B cell (primary cell): ENCODE data around the gene NECAB2. TPM values are rescaled to one million over a fixed set of nuclear protein-coding genes. Genes with fewer than 3 reads are reported as not detected.

Experiments
- ATAC-seq: fragments of 200-7000 bp; cut with Tn5 transposase; one replicate; pipeline ENCODE4 v1.10.0; 2021; ENCODE audit warnings: low read depth, mild to moderate bottlenecking, moderate number of reproducible peaks, moderate library complexity
- CTCF ChIA-PET: fragments of 350-600 bp; sonication (Branson Sonifier 250); formaldehyde crosslinking; loops from one replicate; lab custom pipeline; 2021; ENCODE audit warnings: antibody characterized with exemption, inconsistent platforms; lab: Charles Lee
- POLR2A ChIA-PET: fragments of 350-600 bp; sonication (Branson Sonifier 250); formaldehyde crosslinking; loops from one replicate; lab custom pipeline; 2021; ENCODE audit warnings: antibody characterized with exemption; lab: Charles Lee
- DNase-seq: peaks from one replicate; pipeline ENCODE4 v3.0.0; 2013
- H2AFZ ChIP-seq: 2 replicates; pipeline ENCODE4 v1.6.1; 2012; ENCODE audit warnings: mild to moderate bottlenecking, low read depth, low read length; ENCODE audit not compliant: insufficient read depth, poor library complexity, severe bottlenecking
- H3K27ac ChIP-seq, 2 donors: 1 replicate in 1 of 2; 2 replicates in 1 of 2; pipeline ENCODE4 v1.5.1; 2012 to 2013; ENCODE audit warnings: low read length in 2 of 2, mild to moderate bottlenecking in 2 of 2, moderate library complexity in 1 of 2
- H3K27me3 ChIP-seq, 4 experiments: fragments of 200-600 bp in 1 of 4; sonication (generic) in 1 of 4; replicated peaks in 1 of 4; 1 replicate in 2 of 4; 2 replicates in 2 of 4; pipeline versions ENCODE4 v1.6.1 to v1.7.0; 2013 to 2016; ENCODE audit warnings: low read length in 3 of 4, mild to moderate bottlenecking in 2 of 4, mixed read lengths in 1 of 4, moderate library complexity in 1 of 4; ENCODE audit not compliant: insufficient read depth in 4 of 4, control insufficient read depth in 3 of 4; ENCODE audit errors: control extremely low read depth in 1 of 4
- H3K36me3 ChIP-seq, 2 experiments: replicated peaks in 1 of 2; 1 replicate in 1 of 2; 2 replicates in 1 of 2; pipeline versions ENCODE4 v1.6.1 to v1.7.1; 2013; ENCODE audit warnings: low read length in 1 of 2; ENCODE audit not compliant: insufficient read depth in 2 of 2, control insufficient read depth in 1 of 2; ENCODE audit errors: control extremely low read depth in 1 of 2, extremely low read depth in 1 of 2
- H3K4me1 ChIP-seq, 2 donors: fragments of 200-600 bp in 1 of 2; sonication (generic) in 1 of 2; 1 replicate in 1 of 2; 2 replicates in 1 of 2; pipeline versions ENCODE4 v1.5.1 to v1.6.1; 2013 to 2017; ENCODE audit warnings: low read length in 2 of 2; ENCODE audit not compliant: control insufficient read depth in 2 of 2, insufficient read depth in 2 of 2
- H3K4me2 ChIP-seq: replicated peaks from 2 replicates; pipeline ENCODE3; 2012; ENCODE audit warnings: mild to moderate bottlenecking, low read depth, low read length; ENCODE audit not compliant: poor library complexity, severe bottlenecking
- H3K4me3 ChIP-seq, 5 experiments: fragments of 200-600 bp in 1 of 5; sonication (generic) in 1 of 5; 1 replicate in 3 of 5; 2 replicates in 2 of 5; pipeline versions ENCODE4 v1.5.1 to v1.7.0; 2011 to 2016; ENCODE audit warnings: low read length in 4 of 5, mild to moderate bottlenecking in 4 of 5, low read depth in 2 of 5, control low read depth in 1 of 5, moderate library complexity in 1 of 5; ENCODE audit not compliant: insufficient read depth in 1 of 5; ENCODE audit errors: control extremely low read depth in 1 of 5, extremely low read depth in 1 of 5
- H3K79me2 ChIP-seq: fragments of 200-600 bp; sonication (generic); one replicate; pipeline ENCODE4 v1.6.0; 2016; ENCODE audit warnings: low read length; ENCODE audit not compliant: control insufficient read depth, insufficient read depth
- H3K9ac ChIP-seq: fragments of 200-600 bp; sonication (generic); 2 replicates; pipeline ENCODE4 v1.6.1; 2017; ENCODE audit warnings: mild to moderate bottlenecking, low read length, moderate library complexity
- H3K9me3 ChIP-seq, 3 donors: one replicate each; pipeline versions ENCODE4 v1.6.1 to v1.7.1; 2013; ENCODE audit warnings: low read length in 2 of 3; ENCODE audit not compliant: control insufficient read depth in 2 of 3, insufficient read depth in 1 of 3; ENCODE audit errors: control extremely low read depth in 1 of 3
- H4K20me1 ChIP-seq: 2 replicates; pipeline ENCODE4 v1.6.0; 2012; ENCODE audit warnings: mild to moderate bottlenecking, low read length; ENCODE audit not compliant: insufficient read depth, control insufficient read depth, poor library complexity, severe bottlenecking
- H3K27ac Mint-ChIP-seq: one replicate; pipeline ENCODE4 v1.8.0; 2021; ENCODE audit warnings: mixed read lengths
- H3K27me3 Mint-ChIP-seq: one replicate; pipeline ENCODE4 v1.8.0; 2021; ENCODE audit warnings: mixed read lengths
- H3K4me1 Mint-ChIP-seq: one replicate; pipeline ENCODE4 v1.8.0; 2021; ENCODE audit warnings: mixed read lengths
- H3K4me3 Mint-ChIP-seq: one replicate; pipeline ENCODE4 v1.8.0; 2021; ENCODE audit warnings: mixed read lengths
- H3K9me3 Mint-ChIP-seq: one replicate; pipeline ENCODE4 v1.8.0; 2022; ENCODE audit warnings: mixed read lengths; ENCODE audit not compliant: insufficient read depth
- CTCF ChIP-seq: fragments of 200-600 bp; IDR thresholded peaks from one replicate; pipeline ENCODE4 v1.8.0; 2022; ENCODE audit warnings: antibody characterized with exemption, mild to moderate bottlenecking
- EZH2 ChIP-seq: IDR thresholded peaks from 2 replicates; pipeline ENCODE4 v1.6.1; 2012; ENCODE audit warnings: borderline replicate concordance, low read depth, mild to moderate bottlenecking, moderate library complexity, low read length; ENCODE audit not compliant: insufficient read depth, poor library complexity, severe bottlenecking
- WGBS: methylation state at CpG from one replicate; pipeline ENCODE4 v1.1.5; 2013; ENCODE audit warnings: missing lambda C conversion rate; ENCODE audit not compliant: insufficient coverage; 5-methylcytosine and 5-hydroxymethylcytosine counted together
- intact Hi-C: fragments of 100-400 bp; cut with micrococcal nuclease; formaldehyde crosslinking; loops from one replicate; pipeline ENCODE4 v1.10.0; 2022
- polyA plus RNA-seq: library from polyadenylated mRNA; depleted of rRNA; stranded (reverse); fragments of >200 nt; gene quantifications from 2 replicates; pipeline ENCODE4 v1.2.3, GENCODE V29; 2012
- total RNA-seq, 2 donors: library from RNA; stranded (reverse); fragments of 120-200 nt in 1 of 2; gene quantifications; 1 replicate in 1 of 2; 2 replicates in 1 of 2; pipeline versions ENCODE4 v1.2.3 to v1.2.4, GENCODE V29; 2013 to 2022

NECAB2 gene
- total and polyA plus RNA-seq, 2 donors (not counting 1 experiment from before 2014, with no cell fraction given) = not detected

GRCh38 chr16:83943516-83944050, 24.5 kb upstream of the NECAB2 start:
- Mint-ChIP-seq H3K4me1 (peaks cover 4% of the 10 kb centered on the region), H3K27me3 (peaks cover 7% of the 10 kb centered on the region), H3K4me3 (no peak overlapping the region), H3K27ac (no peak overlapping the region), H3K9me3 (no peaks in the 10 kb centered on the region)
- Histone ChIP-seq H4K20me1 (no peaks in the 10 kb centered on the region), H3K9ac (no peak overlapping the region), H3K4me1 (no peaks in the 10 kb centered on the region), H3K4me3 (no peak overlapping the region), H3K79me2 (no peaks in the 10 kb centered on the region), H3K27ac (no peak overlapping the region), H3K27me3 (no peaks in the 10 kb centered on the region), H3K36me3 (no peaks in the 10 kb centered on the region), H3K4me2 (no peak overlapping the region), H3K9me3 (no peaks in the 10 kb centered on the region), H2AFZ (no peak overlapping the region)
- CTCF ChIA-PET = no interaction called here
- WGBS = 94% methylated on average over 10 of the region's 10 CpGs
- ATAC-seq = no peak
- TF ChIP-seq EZH2 (no peak), CTCF (no peak)
- intact Hi-C loops = no loop called here
- POLR2A ChIA-PET = no interaction called here
- DNase-seq = no peak

GRCh38 chr16:83945587-83945986, 22.5 kb upstream of the NECAB2 start:
- no peaks in the 10 kb centered on the region for H3K9me3 Mint-ChIP-seq
- H3K27ac ChIP-seq = no peak overlapping the region
- no peak for TF ChIP-seq EZH2
- TF ChIP-seq CTCF = no peak
- no peak for ATAC-seq
- whole genome bisulfite sequencing = 88% methylated on average over 9 of the region's 10 CpGs
- no peaks in the 10 kb centered on the region for H4K20me1 ChIP-seq
- no peaks in the 10 kb centered on the region for H3K9me3 ChIP-seq
- intact Hi-C loops = no loop called here
- no peak overlapping the region for H3K9ac ChIP-seq
- H2AFZ ChIP-seq = no peak overlapping the region
- ChIA-PET CTCF (no interaction called here), POLR2A (no interaction called here)
- H3K4me3 ChIP-seq = no peak overlapping the region
- H3K36me3 ChIP-seq = no peaks in the 10 kb centered on the region
- H3K79me2 ChIP-seq = no peaks in the 10 kb centered on the region
- no peaks in the 10 kb centered on the region for H3K4me1 ChIP-seq
- DNase-seq = no peak
- H3K27me3 Mint-ChIP-seq = peaks cover 3% of the 10 kb centered on the region
- H3K27me3 ChIP-seq = no peaks in the 10 kb centered on the region
- H3K4me3 Mint-ChIP-seq = no peak overlapping the region
- H3K4me2 ChIP-seq = no peak overlapping the region
- no peak overlapping the region for H3K27ac Mint-ChIP-seq
- no peaks in the 10 kb centered on the region for H3K4me1 Mint-ChIP-seq
